Mononuclear cell (primary cell): ENCODE measurements around the gene AAR2. TPM values are rescaled to one million over a fixed set of nuclear protein-coding genes. Genes with fewer than 3 reads are reported as not detected.

Experiments
- H3K27me3 ChIP-seq: 2 replicates; pipeline ENCODE4 v1.6.0; 2011; ENCODE audit warnings: low read length, control low read depth; ENCODE audit not compliant: insufficient read depth
- H3K4me1 ChIP-seq: 2 replicates; pipeline ENCODE4 v1.5.1; 2011; ENCODE audit warnings: mild to moderate bottlenecking, low read length, control low read depth; ENCODE audit not compliant: insufficient read depth
- H3K4me3 ChIP-seq: 2 replicates; pipeline ENCODE4 v1.5.1; 2011; ENCODE audit warnings: mild to moderate bottlenecking, low read length, moderate library complexity
- H3K9me3 ChIP-seq: 2 replicates; pipeline ENCODE4 v1.5.1; 2011; ENCODE audit warnings: low read depth, mild to moderate bottlenecking, control low read depth, low read length
- total RNA-seq: library from RNA; depleted of rRNA; stranded (reverse); fragments of >200 nt; gene quantifications from one replicate; pipeline ENCODE4 v1.2.3, GENCODE V29; 2012

Gene AAR2
- total RNA-seq, 1 donor: 34.2 TPM

- no peak overlapping the region for H3K4me3 ChIP-seq
Observed at GRCh38 chr20:36261389-36262105, 25.3 kb downstream of the AAR2 start.

DNA sequence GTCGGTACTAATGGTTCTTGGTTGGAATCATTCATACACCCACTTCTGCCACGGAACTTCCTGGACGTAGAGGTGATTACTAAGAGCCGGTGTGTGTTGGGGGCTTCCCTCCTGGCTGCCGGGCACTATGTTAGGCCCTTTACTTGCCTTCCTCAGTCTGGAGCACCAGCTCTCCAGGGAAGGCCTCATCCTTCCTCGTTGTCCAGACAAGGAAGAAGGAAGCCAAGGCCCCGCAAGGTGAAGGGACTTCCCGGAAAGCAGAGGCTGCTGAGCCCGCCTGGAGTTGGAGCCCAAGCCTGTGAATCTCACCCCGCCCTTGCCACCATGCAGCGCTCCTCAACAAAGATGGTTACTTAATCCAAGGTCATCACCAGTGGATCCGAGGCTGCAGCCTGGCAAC is 26.2 kb downstream of the AAR2 start:
- no peaks in the 10 kb centered on the region for H3K27me3 ChIP-seq
- no peaks in the 10 kb centered on the region for H3K9me3 ChIP-seq
- H3K4me3 ChIP-seq: no peak overlapping the region
- H3K4me1 ChIP-seq: no peaks in the 10 kb centered on the region

More at GRCh38 chr20:36261389-36262105, 25.3 kb downstream of the AAR2 start:
- no peaks in the 10 kb centered on the region for H3K9me3 ChIP-seq
- H3K27me3 ChIP-seq: no peaks in the 10 kb centered on the region
- no peaks in the 10 kb centered on the region for H3K4me1 ChIP-seq

GRCh38 chr20:36264426-36265246 is 28.4 kb downstream of the AAR2 start:
- H3K27me3 ChIP-seq: no peaks in the 10 kb centered on the region
- no peaks in the 10 kb centered on the region for H3K4me1 ChIP-seq

DNA sequence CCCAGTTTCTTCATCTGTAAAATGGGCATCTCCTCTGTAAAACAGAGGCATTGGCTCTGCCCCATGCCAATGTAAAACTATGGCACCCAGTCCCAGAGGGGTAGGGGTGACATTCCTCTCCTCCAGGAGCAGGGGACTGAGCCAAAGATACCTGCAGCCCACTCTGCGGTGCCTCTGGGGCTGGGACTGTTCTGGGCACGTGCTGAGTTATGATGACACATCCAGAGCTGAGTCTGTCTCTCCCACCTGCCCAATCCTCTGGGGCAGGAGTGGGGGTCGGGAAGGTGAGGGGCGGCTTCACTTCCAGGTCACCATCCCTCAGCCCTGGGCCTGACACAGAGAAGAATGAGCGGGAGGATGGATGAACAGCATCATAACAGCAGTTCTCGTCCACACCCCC is 29.9 kb downstream of the AAR2 start:
- Histone ChIP-seq H3K27me3 (no peaks in the 10 kb centered on the region), H3K9me3 (no peaks in the 10 kb centered on the region), H3K4me3 (no peak overlapping the region), H3K4me1 (no peaks in the 10 kb centered on the region)

More at GRCh38 chr20:36264426-36265246, 28.4 kb downstream of the AAR2 start:
- Histone ChIP-seq H3K4me3 (no peak overlapping the region), H3K9me3 (no peaks in the 10 kb centered on the region)

- H3K4me3 ChIP-seq: no peak overlapping the region
- no peaks in the 10 kb centered on the region for H3K4me1 ChIP-seq
- H3K27me3 ChIP-seq: no peaks in the 10 kb centered on the region
- H3K9me3 ChIP-seq: no peaks in the 10 kb centered on the region
Observed at GRCh38 chr20:36267605-36268381, 31.5 kb downstream of the AAR2 start.

GRCh38 chr20:36268440-36269342 is 32.4 kb downstream of the AAR2 start:
- Histone ChIP-seq H3K27me3 (no peaks in the 10 kb centered on the region), H3K9me3 (no peaks in the 10 kb centered on the region), H3K4me1 (no peaks in the 10 kb centered on the region), H3K4me3 (no peak overlapping the region)

DNA sequence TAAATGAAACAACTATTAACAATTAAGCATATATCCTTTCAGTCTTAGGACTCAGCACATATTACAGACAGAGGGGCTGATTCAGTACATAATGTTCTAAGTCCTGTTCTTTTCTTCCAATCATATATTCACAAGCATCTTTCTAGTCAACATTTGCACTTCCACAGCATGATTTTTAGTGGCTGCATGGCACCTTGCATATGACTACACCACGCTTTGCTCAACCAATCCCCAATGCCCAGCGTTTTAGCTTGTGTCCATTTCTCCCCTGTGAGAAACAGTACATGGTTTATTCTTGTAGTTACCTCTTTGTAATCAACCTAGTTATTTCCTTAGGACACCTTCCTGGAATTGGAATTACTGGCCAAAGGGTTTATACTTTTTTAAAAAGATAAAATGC is 33.2 kb downstream of the AAR2 start:
- Histone ChIP-seq H3K9me3 (no peaks in the 10 kb centered on the region), H3K27me3 (no peaks in the 10 kb centered on the region), H3K4me1 (no peaks in the 10 kb centered on the region), H3K4me3 (no peak overlapping the region)

DNA sequence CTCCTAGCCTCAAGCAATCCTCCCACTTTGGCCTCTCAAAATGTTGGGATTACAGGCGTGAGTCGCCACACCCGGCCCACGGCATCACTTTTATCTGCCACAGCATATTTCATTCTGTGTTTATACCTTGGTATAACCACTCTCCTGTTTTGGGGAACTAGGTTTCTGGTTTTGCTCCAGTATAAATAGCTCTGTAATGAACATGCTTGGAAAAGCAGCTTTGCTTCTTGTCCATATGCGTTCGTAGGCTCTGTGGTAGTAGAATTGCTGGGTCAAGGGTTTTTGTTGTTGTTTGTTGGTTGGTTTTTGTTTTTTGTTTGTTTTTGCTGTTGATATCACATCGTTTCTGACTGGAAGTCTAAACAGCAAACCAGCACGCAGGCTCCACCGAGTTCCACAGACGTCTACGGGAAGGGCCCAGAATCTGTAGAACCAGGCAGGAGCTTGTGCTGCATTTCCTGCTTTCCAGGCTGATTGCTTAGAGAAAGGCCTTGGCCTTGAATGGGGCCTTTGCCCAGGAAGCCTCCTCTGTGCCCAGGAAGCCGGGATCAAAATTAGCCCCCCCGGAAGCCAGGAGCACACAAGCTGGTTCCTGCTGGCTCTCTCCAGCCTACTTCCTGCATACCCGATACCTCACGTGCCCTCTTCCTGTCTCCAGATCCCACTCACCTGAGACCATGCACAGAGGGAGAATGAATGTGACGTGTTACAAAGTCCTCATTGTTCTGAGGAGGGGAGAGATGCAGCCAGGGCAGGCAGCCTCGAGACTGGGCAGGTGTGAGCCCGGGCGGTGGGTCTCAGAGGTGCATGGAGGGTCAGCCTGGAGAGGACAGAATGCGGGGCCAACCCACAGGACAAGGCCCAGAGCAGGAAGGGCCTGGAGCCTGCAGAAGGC is 34.7 kb downstream of the AAR2 start:
- Histone ChIP-seq H3K4me1 (no peaks in the 10 kb centered on the region), H3K9me3 (no peaks in the 10 kb centered on the region), H3K27me3 (no peaks in the 10 kb centered on the region), H3K4me3 (no peak overlapping the region)

DNA sequence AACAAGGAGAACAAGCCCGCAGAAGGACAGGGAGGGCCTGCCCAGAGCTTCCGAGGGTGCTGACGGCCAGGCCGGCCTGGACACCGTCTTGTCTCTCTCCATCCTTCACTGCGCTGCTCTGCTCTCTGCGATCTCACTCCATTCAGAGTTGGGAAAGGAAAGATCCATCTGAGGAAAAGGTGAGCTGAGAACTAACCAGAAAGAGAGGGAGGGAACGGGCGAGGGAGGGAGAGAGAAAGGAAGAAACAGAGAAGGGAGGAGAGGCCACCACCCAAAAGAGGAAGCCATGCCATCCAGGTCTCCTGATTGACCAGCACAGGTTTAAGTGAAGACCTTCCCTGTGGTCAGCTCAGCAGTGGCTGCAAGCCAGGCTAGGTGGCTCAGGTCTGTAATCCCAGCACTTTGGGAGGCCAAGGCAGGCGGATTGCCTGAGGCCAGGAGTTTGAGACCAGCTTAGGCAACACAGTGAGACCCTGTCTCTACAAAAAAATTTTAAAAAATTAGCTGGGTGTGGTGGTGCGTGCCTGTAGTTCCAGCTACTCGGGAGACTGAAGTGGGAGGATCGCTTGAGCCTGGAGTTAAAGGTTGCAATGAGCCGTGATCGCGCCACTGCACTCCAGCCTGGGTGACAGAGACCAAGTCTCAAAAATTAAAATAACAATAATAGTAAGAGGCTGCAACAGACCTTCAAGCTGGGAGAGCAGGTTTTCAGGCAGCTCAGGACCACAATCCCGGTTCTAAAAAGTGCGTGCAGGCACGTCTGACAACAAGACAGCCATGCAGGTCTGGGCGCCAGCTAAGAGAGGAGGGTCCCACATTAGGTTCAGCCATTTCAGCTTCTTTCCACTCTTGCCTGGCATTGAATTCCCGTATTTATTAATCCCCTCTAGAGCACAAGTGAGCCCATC is 35.6 kb downstream of the AAR2 start:
- no peaks in the 10 kb centered on the region for H3K4me1 ChIP-seq
- no peaks in the 10 kb centered on the region for H3K27me3 ChIP-seq
- H3K4me3 ChIP-seq: no peak overlapping the region
- H3K9me3 ChIP-seq: no peaks in the 10 kb centered on the region

- Histone ChIP-seq H3K27me3 (no peaks in the 10 kb centered on the region), H3K4me1 (no peaks in the 10 kb centered on the region), H3K9me3 (no peaks in the 10 kb centered on the region), H3K4me3 (no peak overlapping the region)
Observed at GRCh38 chr20:36272547-36273220, 36.4 kb downstream of the AAR2 start.

GRCh38 chr20:36273414-36274180 is 37.3 kb downstream of the AAR2 start:
- Histone ChIP-seq H3K9me3 (no peaks in the 10 kb centered on the region), H3K4me1 (no peaks in the 10 kb centered on the region), H3K27me3 (no peaks in the 10 kb centered on the region), H3K4me3 (no peak overlapping the region)
